Adrenal gland (tissue), 12 donors: ENCODE data around the gene SPPL3. TPM values are rescaled to one million over a fixed set of nuclear protein-coding genes. Genes with fewer than 3 reads are reported as not detected.

Experiments used
- DNase-seq, 7 donors: peaks; one replicate each; pipeline ENCODE4 v3.0.0-alpha.2; 2019 to 2020
- H3K27ac ChIP-seq, 5 donors: fragments of 200-600 bp; sonication (generic) in 4 of 5; 1 replicate in 3 of 5; 2 replicates in 2 of 5; pipeline versions ENCODE4 v1.5.1 to v1.8.0; 2016 to 2020; ENCODE audit warnings: mild to moderate bottlenecking in 1 of 5
- H3K27me3 ChIP-seq: fragments of 200-600 bp; 2 replicates; pipeline ENCODE4 v1.8.0; 2021
- H3K36me3 ChIP-seq, 2 donors: fragments of 200-600 bp; replicated peaks in 1 of 2; 1 replicate in 1 of 2; 2 replicates in 1 of 2; pipeline versions ENCODE4 v1.5.1 to v1.8.0; 2018 to 2022
- H3K4me1 ChIP-seq, 2 donors: fragments of 200-600 bp; replicated peaks in 1 of 2; 1 replicate in 1 of 2; 2 replicates in 1 of 2; pipeline versions ENCODE4 v1.5.1 to v1.8.0; 2018 to 2021
- H3K4me3 ChIP-seq, 4 donors: fragments of 200-600 bp; sonication (generic) in 3 of 4; one replicate each; pipeline ENCODE4 v1.5.1; 2016 to 2018
- H3K9me3 ChIP-seq, 3 donors: fragments of 200-600 bp; sonication (generic) in 1 of 3; replicated peaks in 1 of 3; 1 replicate in 2 of 3; 2 replicates in 1 of 3; pipeline versions ENCODE4 v1.5.1 to v1.8.0; 2016 to 2021
- POLR2A ChIP-seq, 2 donors: fragments of 450-650 bp; IDR thresholded peaks; one replicate each; pipeline ENCODE4 v1.6.1; 2017; ENCODE audit warnings: antibody characterized with exemption in 2 of 2, mild to moderate bottlenecking in 2 of 2, moderate library complexity in 1 of 2
- WGBS, 4 donors: extraction: QIAGEN DNeasy Blood & Tissue Kit in 2 of 4; methylation state at CpG; one replicate each; pipeline versions ENCODE4 v1.1.5 to v1.1.7; 2013 to 2017; 5-methylcytosine and 5-hydroxymethylcytosine counted together
- intact Hi-C, 2 donors: fragments of 100-400 bp; cut with DNase I; formaldehyde crosslinking; loops; one replicate each; pipeline versions ENCODE4 v1.14.1 to v1.15.0; 2022 to 2023
- polyA plus RNA-seq, 3 donors: library from polyadenylated mRNA; stranded (reverse); fragments of 200-250 nt in 2 of 3; fragments of 350-450 nt in 1 of 3; fragmentation: Illumina TruSeq in 1 of 3; extraction: RNeasy Lipid Tissue Mini Kit (QIAGEN cat#74804) in 1 of 3; gene quantifications; one replicate each; pipeline ENCODE4 v1.2.3, GENCODE V29; 2013 to 2014
- total RNA-seq, 9 donors: library from RNA; depleted of rRNA in 4 of 9; stranded (reverse); fragments of >200 nt in 4 of 9; fragments of 120-200 nt in 1 of 9; fragmentation: NEBNext Ultra II Directional in 1 of 9; extraction: Animal tissue kit (Norgen Biotek cat#: 25700) in 1 of 9; gene quantifications; one replicate each; pipeline versions ENCODE4 v1.1.0 to v1.2.4, GENCODE V29; 2013 to 2023
- TF ChIP-seq, protein P1 (sequence below), 6 experiments: fragments of 450-650 bp in 4 of 6; fragments of 200-600 bp in 2 of 6; sonication (generic) in 1 of 6; IDR thresholded peaks; 1 replicate in 5 of 6; 2 replicates in 1 of 6; pipeline versions ENCODE4 v1.5.1 to v1.8.0; 2016 to 2021; ENCODE audit warnings: antibody characterized with exemption in 6 of 6, mild to moderate bottlenecking in 2 of 6, moderate library complexity in 1 of 6
- donor health status: healthy with polysubstance abuse.
- donor health status: Bipolar disorder and iron deficiency.
- donor health status: DM: yes; HTN: yes; CAD: no.
- donor health status: DM: no; HTN: no; CAD: no.
- donor health status: DM: no; HTN: no; CAD: no.
- donor health status: DM: yes; HTN: yes; CAD: no.

The SPPL3 gene
- total and polyA plus RNA-seq, 12 donors: 10.5 to 50.6 (median 21.3) TPM

- no peaks in the 10 kb centered on the region for H3K36me3 ChIP-seq
- TF ChIP-seq, protein P1, sequence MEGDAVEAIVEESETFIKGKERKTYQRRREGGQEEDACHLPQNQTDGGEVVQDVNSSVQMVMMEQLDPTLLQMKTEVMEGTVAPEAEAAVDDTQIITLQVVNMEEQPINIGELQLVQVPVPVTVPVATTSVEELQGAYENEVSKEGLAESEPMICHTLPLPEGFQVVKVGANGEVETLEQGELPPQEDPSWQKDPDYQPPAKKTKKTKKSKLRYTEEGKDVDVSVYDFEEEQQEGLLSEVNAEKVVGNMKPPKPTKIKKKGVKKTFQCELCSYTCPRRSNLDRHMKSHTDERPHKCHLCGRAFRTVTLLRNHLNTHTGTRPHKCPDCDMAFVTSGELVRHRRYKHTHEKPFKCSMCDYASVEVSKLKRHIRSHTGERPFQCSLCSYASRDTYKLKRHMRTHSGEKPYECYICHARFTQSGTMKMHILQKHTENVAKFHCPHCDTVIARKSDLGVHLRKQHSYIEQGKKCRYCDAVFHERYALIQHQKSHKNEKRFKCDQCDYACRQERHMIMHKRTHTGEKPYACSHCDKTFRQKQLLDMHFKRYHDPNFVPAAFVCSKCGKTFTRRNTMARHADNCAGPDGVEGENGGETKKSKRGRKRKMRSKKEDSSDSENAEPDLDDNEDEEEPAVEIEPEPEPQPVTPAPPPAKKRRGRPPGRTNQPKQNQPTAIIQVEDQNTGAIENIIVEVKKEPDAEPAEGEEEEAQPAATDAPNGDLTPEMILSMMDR (IDR thresholded peaks at IDR 0.05): no peak
- no peak for TF ChIP-seq POLR2A (IDR thresholded peaks at IDR 0.05)
- peaks cover 6 to 38% of the 10 kb centered on the region in 2 donors for H3K4me1 ChIP-seq
- peak overlapping the region in 2 of 5 donors; percentile 19 to 45 for H3K27ac ChIP-seq
- intact Hi-C loops: no loop called here
- WGBS, 4 donors: 47 to 68% (median 61%) methylated on average over 2 to 4 of the region's 4 CpGs
- no peaks in the 10 kb centered on the region for H3K9me3 ChIP-seq
- no peaks in the 10 kb centered on the region for H3K27me3 ChIP-seq
- peak in 3 of 7 donors; percentile 20 to 37 (median 30) for DNase-seq
- H3K4me3 ChIP-seq: no peak overlapping the region
Observed at GRCh38 chr12:120847392-120847791, 56.8 kb downstream of the SPPL3 start.

DNA sequence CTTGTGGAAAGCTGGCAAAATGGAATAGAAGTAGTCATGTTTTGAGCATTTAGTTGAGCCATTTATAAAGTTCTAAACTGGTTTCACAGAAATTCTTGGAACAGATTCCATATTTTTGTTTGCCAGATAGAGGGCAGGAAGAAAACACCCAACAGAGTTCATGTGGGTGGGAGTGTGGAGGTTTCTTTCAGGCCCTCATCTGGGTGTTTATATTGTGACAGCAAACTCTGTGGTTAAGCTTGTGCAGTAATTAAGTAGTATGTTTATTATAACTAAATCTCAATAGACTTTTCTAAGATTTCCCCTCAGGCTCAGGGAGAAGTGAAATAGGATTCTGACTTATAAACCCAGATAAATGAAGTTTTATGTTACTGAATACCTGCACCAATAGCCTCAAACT lies 57.4 kb downstream of the SPPL3 start:
- Histone ChIP-seq H3K4me1 (peaks cover 6 to 45% of the 10 kb centered on the region in 2 donors), H3K27ac (no peak overlapping the region), H3K27me3 (no peaks in the 10 kb centered on the region), H3K9me3 (no peaks in the 10 kb centered on the region), H3K4me3 (no peak overlapping the region), H3K36me3 (no peaks in the 10 kb centered on the region)
- no peak for TF ChIP-seq POLR2A (IDR thresholded peaks at IDR 0.05)
- TF ChIP-seq, protein P1 (IDR thresholded peaks at IDR 0.05): no peak
- no peak for DNase-seq
- intact Hi-C loops: no loop called here

DNA sequence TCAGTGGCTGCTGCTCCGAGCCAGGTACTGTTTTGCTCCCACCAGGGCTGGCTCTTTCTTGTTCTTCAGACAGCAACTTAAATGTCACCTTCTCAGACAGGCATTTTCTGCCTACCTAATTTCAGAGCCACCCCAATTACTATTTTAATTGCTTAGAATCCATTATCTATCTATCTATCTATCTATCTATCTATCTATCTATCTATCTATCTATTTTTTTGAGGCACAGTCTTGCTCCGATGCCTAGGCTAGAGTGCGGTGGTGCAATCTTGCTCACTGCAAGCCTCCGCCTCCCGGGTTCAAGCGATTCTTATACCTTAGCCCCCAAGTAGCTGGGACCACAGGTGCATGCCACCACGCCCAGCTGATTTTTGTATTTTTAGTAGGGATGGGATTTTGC lies 58.5 kb downstream of the SPPL3 start:
- no peak for DNase-seq
- Histone ChIP-seq H3K4me1 (peaks cover 6 to 49% of the 10 kb centered on the region in 2 donors), H3K27me3 (no peaks in the 10 kb centered on the region), H3K4me3 (no peak overlapping the region), H3K9me3 (no peaks in the 10 kb centered on the region), H3K27ac (no peak overlapping the region), H3K36me3 (no peaks in the 10 kb centered on the region)
- TF ChIP-seq POLR2A (IDR thresholded peaks at IDR 0.05): no peak
- TF ChIP-seq, protein P1 (IDR thresholded peaks at IDR 0.05): no peak
- 96 to 98% (median 97%) methylated on average over 7 of the region's 7 CpGs for WGBS, 4 donors
- intact Hi-C loops: no loop called here

- peaks cover 6 to 45% of the 10 kb centered on the region in 2 donors for H3K4me1 ChIP-seq
- no peaks in the 10 kb centered on the region for H3K36me3 ChIP-seq
- 87 to 97% (median 94%) methylated on average over 10 to 18 of the region's 18 CpGs for WGBS, 4 donors
- no peak overlapping the region for H3K4me3 ChIP-seq
- H3K9me3 ChIP-seq: no peaks in the 10 kb centered on the region
- intact Hi-C loops: no loop called here
- DNase-seq: no peak
- H3K27me3 ChIP-seq: no peaks in the 10 kb centered on the region
- no peak overlapping the region for H3K27ac ChIP-seq
- TF ChIP-seq POLR2A (IDR thresholded peaks at IDR 0.05): no peak
- TF ChIP-seq, protein P1 (IDR thresholded peaks at IDR 0.05): no peak
Observed at GRCh38 chr12:120844768-120845449, 59.2 kb downstream of the SPPL3 start.
